H1 (cell line): ENCODE data around the gene AGBL5. TPM values are rescaled to one million over a fixed set of nuclear protein-coding genes. Genes with fewer than 3 reads are reported as not detected.
"Not testable (repeated sequence)": the region's sequence is repeated elsewhere in the genome, so short reads cannot be mapped to it uniquely, and the experiment has no call there.

ENCODE experiments used
- CTCF ChIA-PET: fragments of 300-600 bp; sonication (Branson Sonifier 250); formaldehyde crosslinking; loops from one replicate; lab custom pipeline; 2021; ENCODE audit not compliant: partially characterized antibody; lab: Charles Lee
- POLR2A ChIA-PET: fragments of 300-600 bp; sonication (Branson Sonifier 250); formaldehyde crosslinking; loops from one replicate; lab custom pipeline; 2021; ENCODE audit warnings: inconsistent platforms; ENCODE audit not compliant: partially characterized antibody; lab: Charles Lee
- DNase-seq, 2 experiments: peaks; one replicate each; pipeline versions ENCODE4 v3.0.0 to v3.0.0-alpha.2; 2010 to 2022; ENCODE audit warnings: low spot score in 2 of 2, low read depth in 1 of 2, mixed read lengths in 1 of 2
- FAIRE-seq: peaks from 2 replicates; lab custom pipeline; 2011; peaks lifted over from hg19 to GRCh38; lab: Jason Lieb, UNC
- H2AFZ ChIP-seq: 2 replicates; pipeline ENCODE4 v1.8.1; 2012; ENCODE audit warnings: low read length, inconsistent platforms
- H2AK5ac ChIP-seq: 2 replicates; pipeline ENCODE4 v1.6.1; 2013; ENCODE audit warnings: low read depth, low read length
- H2BK120ac ChIP-seq: replicated peaks from 2 replicates; pipeline ENCODE3; 2013; ENCODE audit warnings: low read depth, low read length, inconsistent platforms
- H2BK12ac ChIP-seq: 2 replicates; pipeline ENCODE4 v1.6.1; 2013; ENCODE audit warnings: low read depth, low read length
- H2BK15ac ChIP-seq: 2 replicates; pipeline ENCODE4 v1.6.1; 2013; ENCODE audit warnings: low read length
- H2BK20ac ChIP-seq: 2 replicates; pipeline ENCODE4 v1.6.1; 2013; ENCODE audit warnings: low read length
- H2BK5ac ChIP-seq: 2 replicates; pipeline ENCODE4 v1.6.1; 2013; ENCODE audit warnings: low read depth, low read length
- H3K14ac ChIP-seq: 2 replicates; pipeline ENCODE4 v1.6.1; 2013; ENCODE audit warnings: inconsistent platforms; ENCODE audit not compliant: insufficient read length
- H3K18ac ChIP-seq: 2 replicates; pipeline ENCODE4 v1.6.1; 2013; ENCODE audit warnings: low read length; ENCODE audit errors: extremely low read depth
- H3K23ac ChIP-seq: 2 replicates; pipeline ENCODE4 v1.6.1; 2013; ENCODE audit warnings: inconsistent platforms; ENCODE audit not compliant: insufficient read length
- H3K23me2 ChIP-seq: 2 replicates; pipeline ENCODE4 v1.6.1; 2013; ENCODE audit warnings: low read depth, low read length
- H3K27ac ChIP-seq: 2 replicates; pipeline ENCODE4 v1.6.1; 2011; ENCODE audit warnings: low read depth, low read length, inconsistent platforms
- H3K27me3 ChIP-seq, 4 experiments: replicated peaks in 1 of 4; 1 replicate in 1 of 4; 2 replicates in 3 of 4; pipeline versions ENCODE4 v1.6.1 to v1.8.1; 2011 to 2013; ENCODE audit warnings: low read length in 3 of 4, mild to moderate bottlenecking in 3 of 4, inconsistent platforms in 2 of 4, mixed read lengths in 2 of 4, moderate library complexity in 1 of 4; ENCODE audit not compliant: control insufficient read depth in 3 of 4, insufficient read depth in 3 of 4; ENCODE audit errors: extremely low read depth in 1 of 4
- H3K36me3 ChIP-seq, 4 experiments: 2 replicates each; pipeline versions ENCODE4 v1.6.1 to v1.8.1; 2011 to 2013; ENCODE audit warnings: mild to moderate bottlenecking in 4 of 4, low read length in 3 of 4, moderate library complexity in 2 of 4, control low read depth in 1 of 4, inconsistent platforms in 1 of 4; ENCODE audit not compliant: insufficient read depth in 4 of 4, control insufficient read depth in 2 of 4
- H3K4ac ChIP-seq: replicated peaks from 2 replicates; pipeline ENCODE3; 2013; ENCODE audit warnings: low read length, low read depth, mixed read lengths, inconsistent platforms; ENCODE audit not compliant: insufficient read length
- H3K4me1 ChIP-seq, 4 experiments: replicated peaks in 1 of 4; 1 replicate in 1 of 4; 2 replicates in 3 of 4; pipeline versions ENCODE4 v1.6.1 to v1.8.1; 2011 to 2013; ENCODE audit warnings: low read length in 3 of 4, inconsistent platforms in 2 of 4, mixed read lengths in 1 of 4; ENCODE audit not compliant: insufficient read depth in 4 of 4, control insufficient read depth in 3 of 4
- H3K4me2 ChIP-seq, 2 experiments: 2 replicates each; pipeline versions ENCODE4 v1.6.1 to v1.8.1; 2011 to 2013; ENCODE audit warnings: low read depth in 2 of 2, low read length in 2 of 2, control low read depth in 1 of 2, inconsistent platforms in 1 of 2, mild to moderate bottlenecking in 1 of 2; ENCODE audit not compliant: insufficient read depth in 1 of 2
- H3K4me3 ChIP-seq, 4 experiments: fragments of 200-600, 300-600 bp in 1 of 4; sonication (generic), shearing (Covaris generic), sonication (Bioruptor Twin) in 1 of 4; 2 replicates each; pipeline versions ENCODE4 v1.5.1 to v1.8.1; 2011 to 2016; ENCODE audit warnings: low read length in 4 of 4, low read depth in 3 of 4, control low read depth in 2 of 4, inconsistent platforms in 2 of 4, mild to moderate bottlenecking in 2 of 4, mixed read lengths in 1 of 4, moderate library complexity in 1 of 4; ENCODE audit not compliant: insufficient read depth in 2 of 4; ENCODE audit errors: extremely low read depth in 1 of 4
- H3K56ac ChIP-seq: replicated peaks from 2 replicates; pipeline ENCODE3; 2013; ENCODE audit warnings: low read depth, mild to moderate bottlenecking, mixed read lengths, low read length, inconsistent platforms; ENCODE audit not compliant: insufficient read length
- H3K79me1 ChIP-seq: 2 replicates; pipeline ENCODE4 v1.6.1; 2013; ENCODE audit warnings: low read depth, low read length, control low read depth
- H3K79me2 ChIP-seq, 2 experiments: 2 replicates each; pipeline versions ENCODE4 v1.6.1 to v1.8.1; 2012 to 2013; ENCODE audit warnings: low read length in 2 of 2, mild to moderate bottlenecking in 2 of 2, inconsistent platforms in 1 of 2; ENCODE audit not compliant: insufficient read depth in 2 of 2, control insufficient read depth in 1 of 2
- H3K9ac ChIP-seq, 4 experiments: replicated peaks in 1 of 4; 1 replicate in 1 of 4; 2 replicates in 3 of 4; pipeline versions ENCODE4 v1.6.1 to v1.8.1; 2011 to 2013; ENCODE audit warnings: low read depth in 3 of 4, low read length in 3 of 4, control low read depth in 2 of 4, mild to moderate bottlenecking in 2 of 4, moderate library complexity in 2 of 4, inconsistent platforms in 1 of 4; ENCODE audit errors: extremely low read depth in 1 of 4
- H3K9me3 ChIP-seq, 2 experiments: 2 replicates each; pipeline versions ENCODE4 v1.6.1 to v1.8.1; 2012 to 2013; ENCODE audit warnings: mild to moderate bottlenecking in 2 of 2, moderate library complexity in 2 of 2, control low read depth in 1 of 2, inconsistent platforms in 1 of 2, low read depth in 1 of 2, low read length in 1 of 2, mixed read lengths in 1 of 2; ENCODE audit not compliant: insufficient read depth in 2 of 2
- H4K20me1 ChIP-seq, 2 experiments: replicated peaks in 1 of 2; 2 replicates each; pipeline versions ENCODE3 to v1.8.1; 2011 to 2013; ENCODE audit warnings: inconsistent platforms in 2 of 2, low read length in 2 of 2, mild to moderate bottlenecking in 1 of 2; ENCODE audit not compliant: insufficient read depth in 2 of 2, control insufficient read depth in 1 of 2
- H4K5ac ChIP-seq: 2 replicates; pipeline ENCODE4 v1.6.1; 2013; ENCODE audit warnings: low read length, low read depth, mixed read lengths, inconsistent platforms; ENCODE audit not compliant: insufficient read length
- H4K8ac ChIP-seq: 2 replicates; pipeline ENCODE4 v1.8.0; 2013; ENCODE audit warnings: mild to moderate bottlenecking, moderate library complexity, low read length, inconsistent platforms; ENCODE audit not compliant: insufficient read depth; ENCODE audit errors: extremely low read depth
- H4K91ac ChIP-seq: replicated peaks from 2 replicates; pipeline ENCODE3; 2013; ENCODE audit warnings: low read length, mixed read lengths, inconsistent platforms; ENCODE audit not compliant: insufficient read length
- WGBS, 2 experiments: shearing (Covaris generic) in 1 of 2; methylation state at CpG; one replicate each; pipeline versions ENCODE4 v1.1.6 to v1.1.7; 2013 to 2015; ENCODE audit warnings: low lambda C conversion rate in 2 of 2, mixed read lengths in 2 of 2, inconsistent platforms in 1 of 2, low coverage in 1 of 2, missing lambda C conversion rate in 1 of 2; ENCODE audit not compliant: insufficient replicate concordance in 2 of 2, insufficient coverage in 1 of 2, insufficient read length in 1 of 2; ENCODE audit errors: extremely low coverage in 1 of 2, missing lambda C conversion rate in 1 of 2; 5-methylcytosine and 5-hydroxymethylcytosine counted together
- polyA plus RNA-seq, 7 experiments: library from polyadenylated mRNA; depleted of rRNA in 3 of 7; stranded (reverse) in 5 of 7; unstranded in 2 of 7; fragments of >200 nt in 5 of 7; fragments of 200-250 nt in 2 of 7; gene quantifications; 1 replicate in 5 of 7; 2 replicates in 1 of 7; 4 replicates in 1 of 7; pipeline versions ENCODE4 v1.2.1 to v1.2.3, GENCODE V29; 2011 to 2013; ENCODE audit warnings: missing spikeins in 2 of 7, mixed read lengths in 2 of 7
- total RNA-seq: library from RNA; stranded (reverse); fragmentation: NEBNext Ultra II Directional; extraction: Animal tissue kit (Norgen Biotek cat#: 25700); gene quantifications from 2 replicates; pipeline ENCODE4 v1.2.1, GENCODE V29; 2021

AGBL5 gene
- total and polyA plus RNA-seq, 2 of the 8 experiments (the other 6 are each of a cell fraction or from before 2014, with no cell fraction given) = 45.4 to 62.0 TPM

DNA sequence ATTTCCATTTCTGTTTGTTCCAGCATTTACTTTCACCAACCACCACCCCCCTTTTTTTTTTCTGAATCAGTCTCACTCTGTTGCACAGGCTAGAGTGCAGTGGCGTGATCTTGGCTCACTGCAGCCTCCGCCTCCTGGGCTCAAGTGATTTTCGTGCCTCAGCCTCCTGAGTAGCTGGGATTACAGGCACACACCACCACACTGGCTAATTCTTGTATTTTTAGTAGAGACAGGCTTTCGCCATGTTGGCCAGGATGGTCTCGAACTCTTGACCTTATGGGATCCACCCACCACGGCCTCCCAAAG is 24.1 kb downstream of the AGBL5 start:
- H4K5ac ChIP-seq, H3K4me3 ChIP-seq, H3K9me3 ChIP-seq, H2AFZ ChIP-seq, H4K8ac ChIP-seq, H3K27me3 ChIP-seq, H3K9ac ChIP-seq, H3K79me1 ChIP-seq, H3K14ac ChIP-seq, H3K36me3 ChIP-seq, H3K23ac ChIP-seq, FAIRE-seq, H2BK5ac ChIP-seq, H4K20me1 ChIP-seq, H2BK20ac ChIP-seq, H2BK120ac ChIP-seq, H2AK5ac ChIP-seq, H4K91ac ChIP-seq, H3K56ac ChIP-seq, H3K18ac ChIP-seq, H3K27ac ChIP-seq, H3K4ac ChIP-seq, H3K79me2 ChIP-seq, DNase-seq, CTCF ChIA-PET, H2BK15ac ChIP-seq, H3K4me2 ChIP-seq, H2BK12ac ChIP-seq: not testable (repeated sequence)
- POLR2A ChIA-PET = interaction anchor here (1.1 to 18.5 kb wide), 2 partner anchors 19 to 142 kb away, joined by 5 to 441 read pairs; partner anchors contain the start of genes AGBL5 and CAD
- peaks cover 14% of the 10 kb centered on the region; the same call in 1 of the 2 replicates for H3K23me2 ChIP-seq
- 94% methylated on average over 6 of the region's 6 CpGs; no CpG with 5 or more reads in 1 of the 2 experiments for WGBS, 2 experiments
- peaks cover 0 to 21% (median 7%) of the 10 kb centered on the region in 4 experiments; a peak in 6 of 7 replicates for H3K4me1 ChIP-seq
